Measurements from ENCODE around the gene RERE.
A peak's percentile ranks its signal among the peaks of the same experiment; 100 is the strongest.
"Not testable (repeated sequence)": the region's sequence is repeated elsewhere in the genome, so short reads cannot be mapped to it uniquely, and the experiment has no call there.

Gene RERE

DNA sequence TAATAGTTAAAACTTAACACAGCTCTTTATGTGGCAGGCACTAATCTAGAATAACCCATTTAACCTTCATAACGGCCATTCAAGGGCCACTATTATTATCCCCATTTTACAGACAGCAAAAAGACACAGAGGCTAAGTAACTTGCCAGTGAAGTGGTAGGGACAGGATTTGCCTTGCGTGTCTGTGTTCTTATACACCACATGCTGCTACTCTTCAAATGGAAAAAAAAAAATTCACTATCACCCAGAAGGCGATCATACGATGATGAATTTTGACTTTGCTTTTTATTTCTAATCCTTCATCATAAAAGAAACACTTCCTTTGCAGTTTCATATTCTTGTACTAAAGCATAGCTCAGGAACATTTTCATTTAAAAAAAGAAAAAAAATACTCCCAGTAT is 65.5 kb downstream of the RERE start:
- DNase-seq, result no peak

DNA sequence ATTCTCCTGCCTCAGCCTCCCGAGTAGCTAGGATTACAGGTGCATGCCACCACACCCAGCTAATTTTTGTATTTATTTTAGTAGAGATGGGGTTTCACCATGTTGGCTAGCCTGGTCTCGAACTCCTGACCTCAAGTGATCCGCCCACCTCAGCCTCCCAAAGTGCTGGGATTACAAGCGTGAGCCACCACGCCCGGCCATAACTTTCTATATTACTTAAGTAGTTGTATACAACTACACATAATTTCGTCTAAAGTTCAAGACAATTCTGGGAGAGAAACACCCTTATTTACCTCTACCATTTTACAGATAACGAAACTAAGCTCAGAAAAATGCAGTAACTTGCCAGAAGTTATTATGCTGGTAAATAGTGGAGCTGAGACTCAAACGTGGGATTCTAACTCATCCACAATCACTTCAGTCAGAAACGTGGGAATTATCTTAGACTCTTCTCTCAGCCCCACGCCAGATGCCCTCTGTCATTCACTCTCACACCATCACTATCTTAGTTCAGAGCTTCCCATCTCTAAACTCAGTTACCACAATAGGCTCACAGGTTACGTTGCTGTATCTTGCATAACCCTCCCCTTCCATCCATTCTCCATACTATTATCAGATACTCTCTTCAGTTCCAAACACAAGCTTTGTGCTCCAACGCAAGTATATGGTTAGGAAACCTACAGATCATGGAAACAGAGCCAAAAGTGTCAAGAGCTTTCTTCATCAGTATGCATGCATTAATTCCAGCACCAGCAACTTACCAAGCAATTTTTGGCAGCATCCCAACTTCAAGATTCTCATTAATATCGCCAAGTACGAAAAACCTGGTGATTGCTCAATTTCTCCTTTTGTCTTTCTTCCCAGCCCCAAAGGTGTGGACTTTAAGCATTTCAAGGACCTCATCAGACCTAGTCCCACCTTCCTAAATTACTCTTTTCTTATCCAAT is 69.3 kb downstream of the RERE start:
- DNase-seq, result no peak

DNA sequence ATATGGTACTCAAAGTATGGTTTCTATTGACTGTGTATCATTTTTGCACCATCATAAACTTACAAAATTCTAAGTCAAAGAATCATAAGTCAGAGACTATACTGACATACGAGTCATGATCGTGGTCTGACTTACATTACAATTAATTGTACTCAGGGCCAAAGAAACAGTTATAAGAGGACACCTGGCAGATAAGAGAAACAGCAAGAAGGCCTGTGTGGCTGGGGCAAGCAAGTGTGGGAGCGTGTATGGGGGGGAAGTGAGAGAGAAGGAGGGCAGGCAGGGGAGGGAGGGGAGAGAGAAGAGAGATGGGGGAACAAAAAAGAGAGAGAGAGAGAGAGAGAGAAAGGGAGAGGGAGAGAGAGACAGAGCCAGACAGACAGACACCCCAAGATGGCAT is 70.9 kb downstream of the RERE start:
- no peak for DNase-seq

DNA sequence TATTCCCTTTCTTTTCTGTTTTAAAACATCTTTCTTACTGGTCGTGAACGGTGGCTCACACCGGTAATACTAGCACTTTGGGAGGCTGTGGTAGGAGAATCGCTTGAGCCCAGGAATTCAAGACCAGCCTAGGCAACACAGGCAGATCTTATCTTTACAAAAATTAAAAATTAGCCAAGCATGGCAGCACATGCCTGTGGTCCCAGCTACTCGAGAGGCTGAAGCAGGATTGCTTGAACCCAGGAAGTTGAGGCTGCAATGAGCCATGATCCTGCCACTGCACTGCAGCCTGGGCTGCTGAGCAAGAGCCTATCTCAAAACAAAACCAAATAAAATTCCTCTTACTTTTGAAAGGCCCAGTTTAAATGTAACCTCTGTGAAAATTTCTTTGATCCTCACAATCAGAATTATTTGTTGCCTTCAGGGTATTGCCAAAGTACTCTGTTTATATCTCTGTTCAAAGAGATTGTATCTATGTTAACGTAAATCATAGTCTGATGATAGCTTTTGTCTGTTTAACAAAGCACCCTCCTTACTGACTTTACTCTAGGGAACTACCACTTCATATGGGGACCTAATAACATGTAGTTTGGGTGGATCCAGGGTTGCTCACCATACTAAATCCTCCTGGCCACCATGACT is 71.6 kb downstream of the RERE start:
- no peak for DNase-seq

- DNase-seq, result no peak
Measured at GRCh38 chr1:8745346-8745745, 72.1 kb downstream of the RERE start.

GRCh38 chr1:8742022-8742924 is 75.2 kb downstream of the RERE start:
- no peak for DNase-seq

DNA sequence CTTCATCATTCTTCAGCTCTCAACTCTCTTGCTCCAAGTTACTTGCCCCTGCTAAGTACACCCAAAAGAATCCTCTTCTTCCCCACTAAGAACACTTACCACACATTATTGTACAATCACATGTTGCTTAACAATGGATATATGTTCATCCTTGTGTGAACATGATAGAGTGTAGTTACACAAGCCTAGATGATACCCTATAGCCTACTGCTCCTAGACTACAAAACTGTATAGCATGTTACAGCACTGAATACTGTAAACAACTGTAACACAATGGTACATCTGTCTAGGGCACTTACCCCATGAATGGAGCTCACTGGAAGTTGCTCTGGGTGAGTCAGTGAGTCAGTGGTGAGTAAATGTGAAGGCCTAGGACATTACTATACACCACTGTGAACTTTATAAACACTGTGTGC is 77.4 kb downstream of the RERE start:
- DNase-seq, result no peak

- DNase-seq, result no peak
Measured at GRCh38 chr1:8739377-8739776, 78.1 kb downstream of the RERE start.

DNA sequence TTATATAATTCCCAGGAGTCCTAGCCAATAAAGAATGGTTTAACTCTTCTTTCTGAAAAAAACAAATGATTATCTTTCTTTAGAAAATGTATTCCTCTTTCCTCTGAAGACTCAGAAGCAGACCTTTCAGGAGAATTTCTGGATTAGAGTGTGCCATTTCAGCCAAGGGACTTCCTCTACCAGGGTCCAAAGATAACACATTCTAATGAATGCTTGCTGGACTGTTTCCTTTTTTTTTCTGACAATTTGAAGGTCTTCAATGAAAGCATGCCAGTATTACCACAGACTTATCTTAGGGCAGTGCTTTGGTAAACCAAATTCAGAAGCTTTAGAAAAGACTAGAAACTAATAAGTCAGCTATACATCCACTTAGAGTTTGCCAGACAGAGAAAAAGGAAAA is 80.5 kb downstream of the RERE start:
- no peak for DNase-seq

DNA sequence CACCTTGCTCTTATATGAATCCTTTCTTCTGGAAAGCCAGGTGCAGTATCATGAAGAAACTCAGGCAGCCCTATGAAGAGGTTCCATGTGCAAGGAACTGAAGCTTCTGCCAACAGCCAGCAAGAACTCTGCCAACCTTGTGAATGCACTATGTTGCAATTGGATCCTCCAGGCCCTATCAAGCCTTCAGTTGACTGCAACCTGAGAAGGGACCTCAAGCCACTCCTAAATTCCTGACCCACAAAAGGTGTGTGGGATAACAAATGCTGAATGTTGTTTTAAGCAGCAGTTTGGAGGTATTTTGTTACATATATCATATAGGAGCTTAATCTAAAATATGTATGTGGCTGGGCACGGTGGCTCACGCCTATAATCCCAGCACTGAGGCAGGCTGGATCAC is 84.0 kb downstream of the RERE start:
- no peak for DNase-seq

- DNase-seq, result no peak
Measured at GRCh38 chr1:8731162-8731561, 86.3 kb downstream of the RERE start.

DNA sequence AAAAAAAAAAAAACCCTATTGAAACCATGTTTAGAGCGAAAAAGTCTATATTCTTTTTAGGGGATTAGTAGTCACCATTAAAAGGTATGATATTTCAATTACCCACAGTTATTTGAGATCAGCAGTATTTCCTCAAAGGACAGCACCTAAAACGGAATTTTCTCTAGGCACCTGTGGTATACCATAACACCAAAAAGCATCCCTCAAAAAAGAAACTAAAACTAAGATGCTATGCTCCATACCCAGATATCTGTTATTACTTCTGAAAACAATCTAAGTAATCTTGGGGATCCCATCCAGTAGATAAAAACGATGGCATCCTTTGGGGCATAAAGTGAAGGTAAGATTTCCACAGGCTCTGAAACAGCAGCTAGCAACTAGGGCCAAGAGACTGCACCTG is 89.0 kb downstream of the RERE start:
- no peak for DNase-seq

GRCh38 chr1:8727809-8728213 is 89.6 kb downstream of the RERE start:
- DNase-seq, result peak in 6 of 14 donors; percentile 5 to 38 (median 19)

DNA sequence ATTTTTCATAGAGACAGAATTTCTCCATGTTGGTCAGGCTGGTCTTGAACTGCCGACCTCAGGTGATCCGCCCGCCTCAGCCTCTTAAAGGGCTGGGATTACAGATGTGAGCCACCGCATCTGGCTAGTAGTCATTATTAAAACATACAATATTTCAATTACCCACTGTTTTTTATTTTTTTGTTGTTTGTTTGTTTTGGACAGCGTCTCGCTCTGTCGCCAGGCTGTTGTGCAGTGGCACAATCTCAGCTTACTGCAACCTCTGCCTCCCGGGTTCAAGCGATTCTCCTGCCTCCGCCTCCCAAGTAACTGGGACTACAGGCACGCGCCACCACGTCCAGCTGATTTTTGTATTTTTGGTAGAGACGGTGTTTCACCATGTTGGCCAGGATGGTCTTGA is 90.1 kb downstream of the RERE start:
- not testable (repeated sequence) for DNase-seq

GRCh38 chr1:8726801-8727186 is 90.6 kb downstream of the RERE start:
- DNase-seq, result peak in 1 of 14 donors; percentile 30

GRCh38 chr1:8723010-8723409 is 94.4 kb downstream of the RERE start:
- DNase-seq, result no peak

GRCh38 chr1:8722366-8722765 is 95.1 kb downstream of the RERE start:
- DNase-seq, result no peak

DNA sequence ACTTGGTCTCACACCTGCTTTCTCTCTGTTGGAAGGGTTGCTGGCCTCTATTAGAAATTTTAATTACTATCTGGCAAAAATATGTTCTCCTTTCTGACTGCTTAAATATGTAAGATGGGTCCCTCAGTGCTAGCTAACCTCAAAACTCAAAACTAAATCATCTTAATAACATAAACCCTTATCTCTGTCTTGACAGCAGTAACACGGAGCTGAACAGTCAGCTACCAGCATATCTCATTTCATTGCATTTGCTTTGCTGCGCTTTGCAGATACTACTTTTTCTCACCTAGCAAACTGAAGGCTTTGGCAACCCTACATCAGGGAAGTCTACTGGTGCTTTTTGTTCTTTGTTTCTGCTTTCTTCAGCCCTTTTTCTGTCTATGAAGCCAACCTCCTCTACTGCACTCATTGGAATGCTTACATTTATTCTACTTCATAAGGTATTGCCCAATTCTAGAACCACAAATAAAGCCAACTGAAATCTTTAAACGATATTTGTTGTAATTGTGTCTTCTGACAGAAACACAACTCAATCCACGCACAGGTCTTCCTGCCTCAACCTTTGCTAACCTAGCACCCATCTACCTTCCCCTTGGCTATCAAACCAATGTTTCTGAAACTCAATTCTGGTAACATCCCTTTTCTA is 95.6 kb downstream of the RERE start:
- no peak for DNase-seq

- no peak for DNase-seq
Measured at GRCh38 chr1:8720347-8720746, 97.1 kb downstream of the RERE start.

DNA sequence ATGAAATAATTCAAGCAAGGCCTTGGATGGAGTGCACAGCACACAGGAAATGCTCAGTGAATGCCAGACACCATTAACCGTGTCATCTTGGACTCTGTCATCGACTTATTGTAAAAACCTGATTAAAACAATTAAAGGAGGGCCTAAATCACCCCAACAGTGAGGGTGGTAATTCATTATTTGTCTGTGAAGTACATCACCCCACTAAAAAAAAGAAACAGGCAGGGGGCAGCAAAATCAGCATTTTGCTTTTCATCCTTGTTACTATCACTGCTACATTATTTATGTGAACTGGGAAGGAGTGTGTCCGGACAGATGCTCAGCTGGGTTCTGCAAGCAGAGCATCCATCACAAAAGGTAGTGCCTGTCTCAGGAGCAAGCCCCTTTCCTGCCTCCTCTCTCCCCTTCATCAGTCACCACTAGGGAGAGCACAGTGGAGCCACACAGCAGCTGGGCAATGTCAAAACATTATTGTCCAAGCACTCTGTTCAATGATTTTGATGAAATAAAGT is 98.5 kb downstream of the RERE start:
- peak in 1 of 14 donors; percentile 15 for DNase-seq

DNA sequence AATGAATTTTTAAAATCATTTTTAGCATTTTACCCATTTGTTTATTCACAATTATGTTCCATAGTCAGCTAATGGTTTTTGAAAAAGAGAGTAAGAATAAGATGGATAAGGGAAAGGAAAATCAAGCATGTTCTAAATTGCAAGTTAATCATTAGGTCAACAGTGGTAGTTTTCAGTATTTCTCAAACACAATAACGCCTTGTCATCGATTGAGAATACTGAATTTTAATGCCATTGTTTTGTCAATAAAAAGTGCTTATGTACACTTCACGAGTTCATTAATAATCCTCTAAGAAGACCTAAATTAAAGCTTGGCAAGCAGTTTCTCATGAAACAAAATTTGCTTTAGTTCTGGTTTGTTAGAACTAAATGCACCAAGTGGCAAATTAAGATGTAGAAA is 100.3 kb downstream of the RERE start:
- no peak for DNase-seq

DNA sequence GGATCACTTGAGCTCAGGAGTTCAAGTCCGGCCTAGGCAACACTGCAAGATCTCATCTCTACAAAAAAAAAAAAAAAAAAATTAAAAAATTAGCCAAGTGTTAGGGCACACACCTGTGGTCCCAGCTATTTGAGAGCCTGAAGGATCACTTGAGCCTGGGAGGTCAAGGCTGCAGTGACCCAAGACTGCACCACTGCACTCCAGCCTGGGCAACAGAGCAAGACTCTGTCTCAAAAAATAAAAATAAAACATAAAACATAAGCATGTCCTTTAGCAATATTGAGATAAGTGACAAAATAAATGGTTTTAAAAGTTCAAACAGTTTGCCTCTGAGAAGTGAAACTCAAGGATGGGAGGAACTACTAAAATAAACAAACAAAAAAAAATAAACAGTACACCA is 101.2 kb downstream of the RERE start:
- no peak for DNase-seq
